ENCODE results near the gene TGFA.

DNA sequence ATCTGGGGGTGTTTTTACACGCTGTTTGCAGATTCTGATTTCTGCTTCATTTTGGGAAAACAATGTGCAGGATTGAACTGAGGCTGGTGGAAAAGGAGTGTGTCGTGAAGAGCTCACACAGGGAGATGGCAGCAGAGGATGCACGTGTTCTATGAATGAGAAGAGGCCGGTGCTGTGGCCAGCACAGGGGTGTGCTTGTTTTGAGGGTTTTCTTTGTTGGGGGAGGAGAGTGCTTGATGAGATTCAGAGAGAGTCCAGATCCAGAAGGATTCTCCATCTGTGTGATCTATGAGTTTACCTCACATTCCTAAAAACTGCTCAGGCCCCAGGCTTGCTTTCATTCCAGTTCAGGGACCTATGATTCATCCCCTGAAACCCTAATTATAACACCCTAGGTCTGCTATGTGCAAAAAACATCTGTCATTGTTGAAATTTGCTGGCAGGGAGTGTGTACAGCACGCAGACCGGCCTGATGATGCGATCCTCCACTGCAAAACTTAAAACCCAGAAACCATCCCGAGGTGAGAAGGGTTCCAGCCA lies 12.1 kb downstream of the TGFA start:
- TF ChIP-seq, protein P1, sequence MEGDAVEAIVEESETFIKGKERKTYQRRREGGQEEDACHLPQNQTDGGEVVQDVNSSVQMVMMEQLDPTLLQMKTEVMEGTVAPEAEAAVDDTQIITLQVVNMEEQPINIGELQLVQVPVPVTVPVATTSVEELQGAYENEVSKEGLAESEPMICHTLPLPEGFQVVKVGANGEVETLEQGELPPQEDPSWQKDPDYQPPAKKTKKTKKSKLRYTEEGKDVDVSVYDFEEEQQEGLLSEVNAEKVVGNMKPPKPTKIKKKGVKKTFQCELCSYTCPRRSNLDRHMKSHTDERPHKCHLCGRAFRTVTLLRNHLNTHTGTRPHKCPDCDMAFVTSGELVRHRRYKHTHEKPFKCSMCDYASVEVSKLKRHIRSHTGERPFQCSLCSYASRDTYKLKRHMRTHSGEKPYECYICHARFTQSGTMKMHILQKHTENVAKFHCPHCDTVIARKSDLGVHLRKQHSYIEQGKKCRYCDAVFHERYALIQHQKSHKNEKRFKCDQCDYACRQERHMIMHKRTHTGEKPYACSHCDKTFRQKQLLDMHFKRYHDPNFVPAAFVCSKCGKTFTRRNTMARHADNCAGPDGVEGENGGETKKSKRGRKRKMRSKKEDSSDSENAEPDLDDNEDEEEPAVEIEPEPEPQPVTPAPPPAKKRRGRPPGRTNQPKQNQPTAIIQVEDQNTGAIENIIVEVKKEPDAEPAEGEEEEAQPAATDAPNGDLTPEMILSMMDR (IDR thresholded peaks at IDR 0.05) = no peak
- no peak for TF ChIP-seq POLR2A (IDR thresholded peaks at IDR 0.05; ENCODE audit: low read depth)
- TF ChIP-seq EP300 (IDR thresholded peaks at IDR 0.05) = no peak
- no peak for TF ChIP-seq POLR2AphosphoS5 (IDR thresholded peaks at IDR 0.05)

Data from esophagus muscularis mucosa (tissue), 4 donors.